GM21825 (cell line): ENCODE data around the gene RALY.

ENCODE experiments used
- ATAC-seq: cut with Tn5 transposase; IDR thresholded peaks from one replicate; pipeline ENCODE4 v1.9.1; 2021; ENCODE audit warnings: mild to moderate bottlenecking, moderate library complexity; ENCODE audit not compliant: unreplicated experiment

RALY gene

GRCh38 chr20:34045930-34046725, 52.4 kb downstream of the RALY start:
- ATAC-seq: no peak

- no peak for ATAC-seq
Measured at GRCh38 chr20:34047010-34047687, 53.4 kb downstream of the RALY start.

- ATAC-seq: no peak
Measured at GRCh38 chr20:34047917-34048316, 54.2 kb downstream of the RALY start.

GRCh38 chr20:34049389-34049788, 55.7 kb downstream of the RALY start:
- no peak for ATAC-seq

GRCh38 chr20:34049897-34050695, 56.4 kb downstream of the RALY start:
- no peak for ATAC-seq

- no peak for ATAC-seq
Measured at GRCh38 chr20:34052414-34052813, 58.7 kb downstream of the RALY start.

GRCh38 chr20:34055290-34055689, 61.6 kb downstream of the RALY start:
- no peak for ATAC-seq

- no peak for ATAC-seq
Measured at GRCh38 chr20:34058831-34059230, 65.1 kb downstream of the RALY start.

GRCh38 chr20:34060970-34061369, 67.3 kb downstream of the RALY start:
- no peak for ATAC-seq

GRCh38 chr20:34061695-34062094, 68.0 kb downstream of the RALY start:
- ATAC-seq: no peak

- ATAC-seq: no peak
Measured at GRCh38 chr20:34062570-34063482, 69.1 kb downstream of the RALY start.

- no peak for ATAC-seq
Measured at GRCh38 chr20:34064286-34064685, 70.6 kb downstream of the RALY start.

GRCh38 chr20:34065260-34065659, 71.5 kb downstream of the RALY start:
- ATAC-seq: no peak

GRCh38 chr20:34066476-34067090, 72.9 kb downstream of the RALY start:
- no peak for ATAC-seq

GRCh38 chr20:34068001-34068400, 74.3 kb downstream of the RALY start:
- no peak for ATAC-seq

GRCh38 chr20:34069341-34070078, 75.8 kb downstream of the RALY start:
- peak; percentile 62 for ATAC-seq

- no peak for ATAC-seq
Measured at GRCh38 chr20:34070079-34070439, 76.3 kb downstream of the RALY start.

GRCh38 chr20:34070859-34071258, 77.1 kb downstream of the RALY start:
- no peak for ATAC-seq

GRCh38 chr20:34072076-34072475, 78.4 kb downstream of the RALY start:
- no peak for ATAC-seq

- no peak for ATAC-seq
Measured at GRCh38 chr20:34072778-34073177, 79.1 kb downstream of the RALY start.
